Upper lobe of left lung (tissue), 6 donors: ENCODE measurements around the gene ZNF283. TPM values are rescaled to one million over a fixed set of nuclear protein-coding genes. Genes with fewer than 3 reads are reported as not detected.
A peak's percentile ranks its signal among the peaks of the same experiment; 100 is the strongest.

Experiments
- ATAC-seq, 2 donors: fragments of 200-7000 bp; cut with Tn5 transposase; one replicate each; pipeline ENCODE4 v1.9.1; 2022; ENCODE audit warnings: mild to moderate bottlenecking in 2 of 2, moderate library complexity in 2 of 2; ENCODE audit not compliant: low FRiP score in 2 of 2
- DNase-seq, 2 donors: peaks; one replicate each; pipeline ENCODE4 v3.0.0-alpha.2; 2019 to 2020
- H3K27ac ChIP-seq, 4 donors: fragments of 200-600 bp; sonication (generic); one replicate each; pipeline ENCODE4 v1.5.1; 2016 to 2019
- H3K27me3 ChIP-seq, 4 donors: fragments of 200-600 bp; sonication (generic); one replicate each; pipeline ENCODE4 v1.5.1; 2017 to 2019
- H3K36me3 ChIP-seq, 4 donors: fragments of 200-600 bp; sonication (generic); one replicate each; pipeline ENCODE4 v1.5.1; 2016 to 2019
- H3K4me1 ChIP-seq, 4 donors: fragments of 200-600 bp; sonication (generic); one replicate each; pipeline ENCODE4 v1.5.1; 2018 to 2019
- H3K4me3 ChIP-seq, 4 donors: fragments of 200-600 bp; sonication (generic); one replicate each; pipeline ENCODE4 v1.5.1; 2017 to 2019; ENCODE audit warnings: mild to moderate bottlenecking in 2 of 4, moderate library complexity in 1 of 4
- H3K9me3 ChIP-seq, 4 donors: fragments of 200-600 bp; sonication (generic); one replicate each; pipeline ENCODE4 v1.5.1; 2018 to 2019
- CTCF ChIP-seq, 6 experiments: fragments of 450-650 bp in 4 of 6; fragments of 200-600 bp in 2 of 6; sonication (generic) in 2 of 6; IDR thresholded peaks; one replicate each; pipeline ENCODE4 v1.5.1; 2016 to 2019; ENCODE audit warnings: antibody characterized with exemption in 6 of 6
- EP300 ChIP-seq, 4 donors: sonication (generic); formaldehyde crosslinking; IDR thresholded peaks; one replicate each; pipeline ENCODE4 v1.5.1; 2017; ENCODE audit warnings: antibody characterized with exemption in 4 of 4, control low read depth in 2 of 4
- POLR2A ChIP-seq, 4 donors: fragments of 450-650 bp; IDR thresholded peaks; one replicate each; pipeline ENCODE4 v1.5.1; 2016 to 2017; ENCODE audit warnings: antibody characterized with exemption in 4 of 4, mild to moderate bottlenecking in 2 of 4
- POLR2AphosphoS5 ChIP-seq, 2 donors: sonication (generic); formaldehyde crosslinking; IDR thresholded peaks; one replicate each; pipeline ENCODE4 v1.5.1; 2017; ENCODE audit warnings: antibody characterized with exemption in 2 of 2
- WGBS, 2 donors: methylation state at CpG; one replicate each; pipeline ENCODE4 v1.1.5; 2017 to 2018; 5-methylcytosine and 5-hydroxymethylcytosine counted together
- total RNA-seq, 6 donors: library from RNA; depleted of rRNA in 4 of 6; stranded (reverse); fragments of >200 nt in 4 of 6; gene quantifications; one replicate each; pipeline versions ENCODE4 v1.1.0 to v1.2.1, GENCODE V29; 2016 to 2021
- donor health status: DM: no; HTN: no; CAD: no; lungs with moderate emphysema.
- donor health status: DM: no; HTN: yes; CAD: no; lungs with severe emphysema.

The ZNF283 gene
- total RNA-seq: 10 to 100 TPM in 1 of 6 donors, 1 to 10 TPM in 5; 2.9 to 11.7 (median 6.7) TPM

DNA sequence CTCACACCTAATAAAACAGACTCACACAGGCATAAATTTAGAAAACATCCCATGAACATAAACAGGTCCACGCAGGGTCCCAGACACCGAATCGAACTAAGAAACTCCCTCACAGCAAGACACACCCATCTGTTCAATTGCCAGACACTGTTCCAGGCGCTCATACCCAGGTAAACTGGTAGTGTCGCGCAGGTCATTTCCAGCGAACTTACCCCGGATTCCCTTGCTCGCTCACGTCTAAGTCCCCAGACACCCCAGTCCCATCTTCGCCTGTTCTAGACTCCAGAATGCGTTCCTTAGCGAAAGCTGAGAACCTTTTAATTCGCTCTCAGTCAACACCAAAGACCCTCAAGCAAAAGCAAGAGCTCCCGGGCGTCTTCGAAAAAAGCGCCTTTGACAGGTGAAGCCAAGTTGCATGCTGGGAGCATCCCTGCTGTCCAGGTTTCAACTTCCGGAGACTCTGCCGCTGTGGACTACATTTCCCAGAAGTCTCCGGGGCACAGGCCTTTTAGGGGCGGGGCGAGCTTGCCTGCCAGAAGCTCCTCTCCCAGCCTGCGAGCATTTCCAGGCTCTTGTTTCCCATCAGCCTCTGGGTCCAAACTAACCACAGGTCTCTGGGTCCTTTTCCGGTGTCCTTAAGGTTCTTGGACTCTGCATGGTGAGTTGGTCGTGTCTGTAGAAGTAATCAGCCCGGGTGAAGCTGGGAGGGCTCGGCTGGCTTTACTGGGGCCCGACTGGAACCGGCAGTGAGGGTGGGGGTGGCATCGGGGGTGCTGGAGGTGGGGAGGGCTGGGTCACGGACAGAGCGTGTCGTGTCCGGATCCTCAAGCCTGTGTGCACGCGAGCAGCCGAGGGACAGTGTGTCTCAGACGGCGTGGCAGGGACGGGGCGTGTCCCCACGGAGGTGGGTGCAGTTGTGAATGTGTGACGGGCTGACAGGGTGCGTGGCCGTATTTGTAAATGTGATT lies at the start of gene ZNF283:
Gene ZNF283, plus strand, starts transcription at position 535 of the 968 bp plus-strand sequence. CDS start 6,184 bp downstream, outside the sequence.
- peaks cover 0 to 36% (median 17%) of the 10 kb centered on the region in 4 donors for H3K36me3 ChIP-seq
- peak within 1 kb of the TSS; percentile 52 to 73 (median 65) for H3K4me3 ChIP-seq
- H3K9me3 ChIP-seq: peaks cover 0 to 6% (median 2%) of the 10 kb centered on the region in 4 donors
- H3K4me1 ChIP-seq: peaks cover 5 to 11% (median 8%) of the 10 kb centered on the region in 4 donors
- H3K27me3 ChIP-seq: no peaks in the 10 kb centered on the region
- 10 to 17% methylated on average over 25 to 46 of the region's 46 CpGs for WGBS, 2 donors
- H3K27ac ChIP-seq: peak within 1 kb of the TSS; percentile 31 to 81 (median 65)
- DNase-seq (peak; percentile 81 to 93), ATAC-seq (peak; percentile 95 to 99)
- TF ChIP-seq CTCF (IDR thresholded peaks at IDR 0.05): no peak
- no peak for TF ChIP-seq POLR2A (IDR thresholded peaks at IDR 0.05)
- peak in 1 of 2 donors; percentile 47 for TF ChIP-seq POLR2AphosphoS5 (IDR thresholded peaks at IDR 0.05)

- peaks cover 42 to 68% (median 49%) of the 10 kb centered on the region in 4 donors for H3K4me1 ChIP-seq
- peak overlapping the region in 3 of 4 donors; percentile 28 to 78 (median 52) for H3K27ac ChIP-seq
- WGBS, 2 donors: 87 to 100% methylated on average over 1 of the region's 1 CpG
- H3K27me3 ChIP-seq: no peaks in the 10 kb centered on the region
- no peak for TF ChIP-seq POLR2A (IDR thresholded peaks at IDR 0.05)
- TF ChIP-seq POLR2AphosphoS5 (IDR thresholded peaks at IDR 0.05): no peak
- TF ChIP-seq CTCF (IDR thresholded peaks at IDR 0.05): no peak
- TF ChIP-seq EP300 (IDR thresholded peaks at IDR 0.05): no peak
- H3K4me3 ChIP-seq: no peak overlapping the region
- H3K9me3 ChIP-seq: no peaks in the 10 kb centered on the region
- no peaks in the 10 kb centered on the region for H3K36me3 ChIP-seq
- ATAC-seq: no peak
- no peak for DNase-seq
Observed at GRCh38 chr19:43778651-43779050, 48.5 kb upstream of the ZNF283 start.

- Histone ChIP-seq H3K27ac (peak overlapping the region; percentile 28 to 78 (median 52)), H3K4me3 (peak overlapping the region in 3 of 4 donors; percentile 9 to 37 (median 27)), H3K4me1 (peaks cover 38 to 63% (median 45%) of the 10 kb centered on the region in 4 donors), H3K9me3 (no peaks in the 10 kb centered on the region), H3K27me3 (no peaks in the 10 kb centered on the region), H3K36me3 (no peaks in the 10 kb centered on the region)
- DNase-seq (peak; percentile 69 to 85), ATAC-seq (no peak)
- 45 to 53% methylated on average over 7 to 16 of the region's 16 CpGs for WGBS, 2 donors
- TF ChIP-seq POLR2AphosphoS5 (IDR thresholded peaks at IDR 0.05) (peak in 1 of 2 donors; percentile 56), CTCF (IDR thresholded peaks at IDR 0.05) (no peak), EP300 (IDR thresholded peaks at IDR 0.05) (peak in 2 of 4 donors; percentile 9 to 39)
Observed at GRCh38 chr19:43779147-43779819, 47.8 kb upstream of the ZNF283 start.

DNA sequence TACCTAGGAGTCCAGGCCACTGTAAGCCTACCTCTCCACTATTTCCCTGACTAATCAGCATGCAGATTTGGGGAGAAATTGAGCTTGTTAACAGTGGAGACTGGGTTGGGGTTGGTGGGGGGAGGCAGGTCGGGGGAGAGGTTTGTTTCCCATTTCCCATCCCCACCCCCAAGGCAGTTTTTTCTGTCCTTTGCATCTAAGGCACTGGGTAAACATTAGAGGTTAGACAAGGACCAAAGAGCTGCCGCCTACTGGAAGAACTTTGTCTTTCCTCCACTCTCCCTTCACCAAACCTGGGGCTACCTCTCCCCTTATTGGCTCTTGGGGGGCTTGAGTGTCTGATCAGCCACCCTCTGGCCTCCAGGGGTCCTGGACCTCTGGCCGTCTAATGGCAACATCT lies 47.3 kb upstream of the ZNF283 start:
- TF ChIP-seq EP300 (IDR thresholded peaks at IDR 0.05): no peak
- peak in 1 of 6 experiments; percentile 6 for TF ChIP-seq CTCF (IDR thresholded peaks at IDR 0.05)
- no peak for TF ChIP-seq POLR2A (IDR thresholded peaks at IDR 0.05)
- no peak for TF ChIP-seq POLR2AphosphoS5 (IDR thresholded peaks at IDR 0.05)
- DNase-seq: no peak
- WGBS, 2 donors: 13 to 32% methylated on average over 3 of the region's 3 CpGs
- H3K27ac ChIP-seq: peak overlapping the region in 2 of 4 donors; percentile 52 to 78
- no peaks in the 10 kb centered on the region for H3K27me3 ChIP-seq
- peak overlapping the region in 3 of 4 donors; percentile 9 to 37 (median 27) for H3K4me3 ChIP-seq
- no peaks in the 10 kb centered on the region for H3K9me3 ChIP-seq
- peaks cover 36 to 63% (median 45%) of the 10 kb centered on the region in 4 donors for H3K4me1 ChIP-seq
- H3K36me3 ChIP-seq: no peaks in the 10 kb centered on the region
- ATAC-seq: no peak
